HepG2 (cell line): ENCODE data around the gene PDP2. TPM values are rescaled to one million over a fixed set of nuclear protein-coding genes. Genes with fewer than 3 reads are reported as not detected.

Experiments used
- CREM ChIP-seq, 2 experiments: sonication (generic) in 1 of 2; formaldehyde crosslinking in 1 of 2; IDR thresholded peaks; 2 replicates each; pipeline versions ENCODE4 v1.4.0 to v1.6.1; 2016 to 2020; ENCODE audit warnings: antibody characterized with exemption in 1 of 2, mild to moderate bottlenecking in 1 of 2, missing genetic modification reagents in 1 of 2
- FOXA3 ChIP-seq: IDR thresholded peaks from 2 replicates; pipeline ENCODE4 v1.6.1; 2016; ENCODE audit warnings: missing genetic modification reagents, missing compliant biosample characterization
- IKZF1 ChIP-seq: fragments of 450-650 bp; IDR thresholded peaks from 2 replicates; pipeline ENCODE4 v1.7.1; 2016
- KLF12 ChIP-seq: sonication (generic); formaldehyde crosslinking; IDR thresholded peaks from 2 replicates; pipeline ENCODE4 v1.4.0; 2020; ENCODE audit warnings: missing genetic modification reagents, borderline replicate concordance
- NR2F1 ChIP-seq, 2 experiments: fragments of 450-650 bp in 1 of 2; formaldehyde crosslinking in 1 of 2; IDR thresholded peaks; 2 replicates each; pipeline versions ENCODE4 v1.5.0 to v1.6.1; 2016 to 2020; ENCODE audit warnings: mild to moderate bottlenecking in 1 of 2, missing compliant biosample characterization in 1 of 2, missing genetic modification reagents in 1 of 2, moderate library complexity in 1 of 2
- RBM39 ChIP-seq: fragments of 200-400 bp; formaldehyde crosslinking; IDR thresholded peaks from one replicate; pipeline ENCODE4 v1.6.1; 2018; ENCODE audit warnings: antibody characterized with exemption, mild to moderate bottlenecking, low read depth, low read length; ENCODE audit not compliant: poor library complexity, severe bottlenecking
- SRSF4 ChIP-seq: fragments of 200-400 bp; formaldehyde crosslinking; IDR thresholded peaks from one replicate; pipeline ENCODE4 v1.6.1; 2018; ENCODE audit warnings: mild to moderate bottlenecking, low read depth, low read length, moderate library complexity; ENCODE audit not compliant: poor library complexity, severe bottlenecking
- STAT5B ChIP-seq: sonication (generic); formaldehyde crosslinking; IDR thresholded peaks from 2 replicates; pipeline ENCODE4 v1.4.0; 2020; ENCODE audit warnings: missing genetic modification reagents
- SYNCRIP ChIP-seq: fragments of 200-400 bp; formaldehyde crosslinking; IDR thresholded peaks from 2 replicates; pipeline ENCODE4 v1.6.1; 2018; ENCODE audit warnings: mild to moderate bottlenecking, low read depth, low read length; ENCODE audit not compliant: insufficient read depth
- ZFY ChIP-seq: sonication (generic); formaldehyde crosslinking; IDR thresholded peaks from 2 replicates; pipeline ENCODE4 v1.4.0; 2020; ENCODE audit warnings: missing genetic modification reagents
- ZNF468 ChIP-seq: sonication (generic); formaldehyde crosslinking; IDR thresholded peaks from 2 replicates; pipeline ENCODE4 v1.8.0; 2022; ENCODE audit warnings: mild to moderate bottlenecking, moderate library complexity, missing genetic modification reagents
- ZNF530 ChIP-seq: sonication (generic); formaldehyde crosslinking; IDR thresholded peaks from 2 replicates; pipeline ENCODE4 v1.5.0; 2020; ENCODE audit warnings: low read depth, mild to moderate bottlenecking, missing genetic modification reagents
- ZNF562 ChIP-seq: sonication (generic); formaldehyde crosslinking; IDR thresholded peaks from 2 replicates; pipeline ENCODE4 v1.8.0; 2022; ENCODE audit warnings: missing genetic modification reagents, borderline replicate concordance
- ZNF713 ChIP-seq: sonication (generic); formaldehyde crosslinking; IDR thresholded peaks from 2 replicates; pipeline ENCODE4 v1.4.0; 2020; ENCODE audit warnings: mild to moderate bottlenecking, missing genetic modification reagents
- polyA plus RNA-seq, 8 experiments: library from polyadenylated mRNA; depleted of rRNA in 3 of 8; stranded (reverse) in 7 of 8; unstranded in 1 of 8; fragments of >200 nt; fragmentation: Illumina TruSeq in 4 of 8; extraction: Trizol in 4 of 8; gene quantifications; 2 replicates each; pipeline versions ENCODE4 v1.2.1 to v1.2.3, GENCODE V29; 2011 to 2016; ENCODE audit warnings: low read depth in 4 of 8, missing spikeins in 1 of 8, mixed read lengths in 1 of 8; ENCODE audit not compliant: insufficient read depth in 1 of 8
- total RNA-seq, 5 experiments: library from RNA; depleted of rRNA; stranded (reverse); fragments of >200 nt; fragmentation: Illumina TruSeq; extraction: Trizol; gene quantifications; 2 replicates each; pipeline ENCODE4 v1.2.3, GENCODE V29; 2016; ENCODE audit warnings: low read depth in 1 of 5
- TF ChIP-seq, protein P1 (sequence below), 2 experiments: sonication (generic) in 1 of 2; formaldehyde crosslinking in 1 of 2; IDR thresholded peaks; 2 replicates each; pipeline versions ENCODE4 v1.6.1 to v1.9.0; 2014 to 2022; ENCODE audit warnings: antibody characterized with exemption in 1 of 2, borderline replicate concordance in 1 of 2, inconsistent platforms in 1 of 2, low read depth in 1 of 2, missing genetic modification reagents in 1 of 2
- TF ChIP-seq, protein P2 (sequence below): sonication (generic); IDR thresholded peaks from 2 replicates; pipeline ENCODE4 v1.6.1; 2016; ENCODE audit warnings: low read depth, borderline replicate concordance
- TF ChIP-seq, protein P3 (sequence below): sonication (generic); formaldehyde crosslinking; IDR thresholded peaks from 2 replicates; pipeline ENCODE4 v1.4.0; 2020; ENCODE audit warnings: mild to moderate bottlenecking, missing genetic modification reagents

The PDP2 gene
- total and polyA plus RNA-seq, 2 of the 13 experiments (the other 11 are each of a cell fraction or from before 2014, with no cell fraction given), result 12.8 to 15.8 TPM

DNA sequence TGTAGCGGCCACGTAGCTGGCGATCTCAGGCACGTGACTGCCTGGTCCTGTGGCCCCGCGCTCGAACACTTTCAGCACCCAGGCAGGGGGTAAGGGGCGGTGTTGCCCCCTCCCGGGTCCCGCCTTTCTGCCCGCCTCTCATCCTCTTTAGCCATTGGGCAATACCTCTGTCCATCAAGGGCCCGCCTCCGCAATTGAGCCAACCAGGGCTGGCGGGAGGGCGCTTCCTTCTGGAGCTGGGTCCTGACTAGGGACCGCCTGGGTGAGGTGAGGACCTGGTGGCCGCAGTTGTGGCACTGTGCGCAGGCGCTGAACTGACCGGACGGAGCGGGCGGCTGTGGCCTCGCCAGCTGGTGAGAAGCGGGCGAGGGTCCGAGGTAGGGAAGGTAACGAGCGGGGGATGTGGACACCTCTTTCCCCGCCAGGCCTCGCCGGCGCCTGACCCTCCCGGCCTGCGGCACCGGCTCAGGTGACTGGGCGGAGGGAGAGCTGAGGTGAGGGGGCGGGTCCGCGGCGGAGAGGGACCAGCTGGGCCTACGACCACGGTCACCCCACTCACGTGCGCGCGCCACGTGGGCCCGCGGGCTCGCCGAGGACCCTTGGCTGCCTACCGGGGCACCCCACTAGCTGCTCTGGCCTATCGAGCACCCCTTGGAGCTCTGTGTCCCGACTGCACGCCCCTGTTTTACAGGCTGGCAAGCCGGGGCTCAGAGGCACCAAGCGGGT lies at the start of gene PDP2 (continued):
- TF ChIP-seq, protein P1, sequence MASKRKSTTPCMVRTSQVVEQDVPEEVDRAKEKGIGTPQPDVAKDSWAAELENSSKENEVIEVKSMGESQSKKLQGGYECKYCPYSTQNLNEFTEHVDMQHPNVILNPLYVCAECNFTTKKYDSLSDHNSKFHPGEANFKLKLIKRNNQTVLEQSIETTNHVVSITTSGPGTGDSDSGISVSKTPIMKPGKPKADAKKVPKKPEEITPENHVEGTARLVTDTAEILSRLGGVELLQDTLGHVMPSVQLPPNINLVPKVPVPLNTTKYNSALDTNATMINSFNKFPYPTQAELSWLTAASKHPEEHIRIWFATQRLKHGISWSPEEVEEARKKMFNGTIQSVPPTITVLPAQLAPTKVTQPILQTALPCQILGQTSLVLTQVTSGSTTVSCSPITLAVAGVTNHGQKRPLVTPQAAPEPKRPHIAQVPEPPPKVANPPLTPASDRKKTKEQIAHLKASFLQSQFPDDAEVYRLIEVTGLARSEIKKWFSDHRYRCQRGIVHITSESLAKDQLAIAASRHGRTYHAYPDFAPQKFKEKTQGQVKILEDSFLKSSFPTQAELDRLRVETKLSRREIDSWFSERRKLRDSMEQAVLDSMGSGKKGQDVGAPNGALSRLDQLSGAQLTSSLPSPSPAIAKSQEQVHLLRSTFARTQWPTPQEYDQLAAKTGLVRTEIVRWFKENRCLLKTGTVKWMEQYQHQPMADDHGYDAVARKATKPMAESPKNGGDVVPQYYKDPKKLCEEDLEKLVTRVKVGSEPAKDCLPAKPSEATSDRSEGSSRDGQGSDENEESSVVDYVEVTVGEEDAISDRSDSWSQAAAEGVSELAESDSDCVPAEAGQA (IDR thresholded peaks at IDR 0.05; ENCODE audit: low read depth), result no peak; the same call in 1 of the 2 replicates
- TF ChIP-seq, protein P1 (CRISPR knock-in tag; IDR thresholded peaks at IDR 0.05; ENCODE audit: borderline replicate concordance), result peak; percentile 77; the same call in 1 of the 2 replicates
- TF ChIP-seq STAT5B, result no peak
- TF ChIP-seq FOXA3 (CRISPR knock-in tag), result peak; percentile 36; the same call in 1 of the 2 replicates
- peak; percentile 84; the same call in 1 of the 2 replicates for TF ChIP-seq ZNF530 (CRISPR knock-in tag)
- TF ChIP-seq, protein P2, sequence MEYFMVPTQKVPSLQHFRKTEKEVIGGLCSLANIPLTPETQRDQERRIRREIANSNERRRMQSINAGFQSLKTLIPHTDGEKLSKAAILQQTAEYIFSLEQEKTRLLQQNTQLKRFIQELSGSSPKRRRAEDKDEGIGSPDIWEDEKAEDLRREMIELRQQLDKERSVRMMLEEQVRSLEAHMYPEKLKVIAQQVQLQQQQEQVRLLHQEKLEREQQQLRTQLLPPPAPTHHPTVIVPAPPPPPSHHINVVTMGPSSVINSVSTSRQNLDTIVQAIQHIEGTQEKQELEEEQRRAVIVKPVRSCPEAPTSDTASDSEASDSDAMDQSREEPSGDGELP, result peak; percentile 95
- TF ChIP-seq CREM (IDR thresholded peaks at IDR 0.05), result peak; percentile 62; the same call in 1 of the 2 replicates
- 0 out of 2 replicates have a peak, but pooled peaks have one; percentile 16 for TF ChIP-seq CREM (CRISPR knock-in tag; IDR thresholded peaks at IDR 0.05)
- peak; percentile 84 for TF ChIP-seq KLF12 (CRISPR knock-in tag)
- no peak for TF ChIP-seq ZNF562 (CRISPR knock-in tag)
- TF ChIP-seq ZFY (CRISPR knock-in tag), result peak; percentile 98
- no peak for TF ChIP-seq IKZF1
- TF ChIP-seq SRSF4, result no peak
- TF ChIP-seq ZNF468 (CRISPR knock-in tag), result peak; percentile 76; the same call in 1 of the 2 replicates
- TF ChIP-seq NR2F1 (CRISPR knock-in tag; IDR thresholded peaks at IDR 0.05), result no peak
- TF ChIP-seq, protein P3, sequence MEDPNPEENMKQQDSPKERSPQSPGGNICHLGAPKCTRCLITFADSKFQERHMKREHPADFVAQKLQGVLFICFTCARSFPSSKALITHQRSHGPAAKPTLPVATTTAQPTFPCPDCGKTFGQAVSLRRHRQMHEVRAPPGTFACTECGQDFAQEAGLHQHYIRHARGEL, result peak; percentile 67; the same call in 1 of the 2 replicates
- peak; percentile 98 for TF ChIP-seq ZNF713 (CRISPR knock-in tag)
- TF ChIP-seq SYNCRIP, result no peak
- no peak for TF ChIP-seq RBM39
